HG03571 (cell line): ENCODE results near the gene NOL7.

ENCODE experiments used
- ATAC-seq: cut with Tn5 transposase; IDR thresholded peaks from one replicate; pipeline ENCODE4 v1.9.1; 2021; ENCODE audit not compliant: unreplicated experiment

NOL7 gene

GRCh38 chr6:13614926-13615791 is at the start of gene NOL7:
Gene NOL7 (plus strand): TSS chr6:13615335. CDS start chr6:13615359, 24 bp downstream.
- peak; percentile 90 for ATAC-seq

DNA sequence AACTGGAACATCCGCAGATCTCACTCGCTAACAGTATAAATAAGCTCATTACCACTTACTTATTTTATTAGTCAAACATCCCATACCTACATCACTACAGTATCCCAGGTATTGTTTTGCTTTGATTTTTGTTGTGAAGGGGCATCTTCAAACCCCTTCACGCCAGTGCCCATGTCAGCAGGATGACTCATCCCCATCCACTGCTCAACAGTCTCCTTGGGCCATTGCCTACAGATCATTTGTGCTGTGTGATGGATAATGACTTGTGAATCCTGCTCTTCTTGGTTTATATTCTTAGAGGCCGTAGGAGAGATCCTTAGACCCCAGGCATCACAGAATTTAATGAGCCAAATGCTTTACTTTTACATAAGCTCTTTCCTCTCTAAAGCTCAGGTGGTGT is 49.2 kb upstream of the NOL7 start:
- no peak for ATAC-seq

DNA sequence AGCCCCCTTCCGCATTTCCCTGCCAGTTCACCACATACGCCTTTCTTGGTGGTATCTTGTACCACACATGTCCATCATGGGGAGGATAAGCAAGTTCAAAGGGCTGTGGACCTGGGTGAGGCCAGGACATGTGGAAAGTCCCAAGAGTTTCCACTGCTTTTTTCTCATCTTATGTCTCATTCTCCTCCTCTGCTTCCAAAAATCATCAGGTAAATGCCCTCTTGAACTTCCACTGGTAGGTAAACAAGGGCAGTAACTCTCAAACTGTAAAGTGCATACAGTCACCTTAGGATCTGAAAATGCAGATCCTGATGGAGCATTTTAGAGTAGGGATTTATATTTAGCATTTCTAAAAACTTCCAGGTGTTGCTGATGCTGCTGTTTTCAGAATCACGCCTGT is 48.6 kb upstream of the NOL7 start:
- no peak for ATAC-seq

DNA sequence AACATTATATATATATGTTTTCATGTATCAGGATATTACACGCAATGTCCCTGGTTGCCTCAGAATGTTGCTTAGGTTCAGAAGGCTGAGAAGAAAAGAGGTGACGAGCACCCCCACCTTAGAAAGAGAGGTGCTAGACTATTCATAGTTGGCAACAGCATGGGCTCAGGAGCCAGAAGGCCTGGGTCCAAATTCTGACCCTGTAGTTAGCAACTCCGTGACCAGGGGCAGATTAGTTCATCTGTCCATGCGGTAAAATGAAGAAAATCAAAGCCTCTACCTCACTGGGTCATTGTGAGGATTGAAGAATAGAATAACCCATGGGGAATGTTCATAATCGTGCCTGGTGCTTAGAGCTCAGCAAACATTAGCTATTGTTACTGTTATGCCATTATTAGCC is 46.2 kb upstream of the NOL7 start:
- ATAC-seq = no peak

DNA sequence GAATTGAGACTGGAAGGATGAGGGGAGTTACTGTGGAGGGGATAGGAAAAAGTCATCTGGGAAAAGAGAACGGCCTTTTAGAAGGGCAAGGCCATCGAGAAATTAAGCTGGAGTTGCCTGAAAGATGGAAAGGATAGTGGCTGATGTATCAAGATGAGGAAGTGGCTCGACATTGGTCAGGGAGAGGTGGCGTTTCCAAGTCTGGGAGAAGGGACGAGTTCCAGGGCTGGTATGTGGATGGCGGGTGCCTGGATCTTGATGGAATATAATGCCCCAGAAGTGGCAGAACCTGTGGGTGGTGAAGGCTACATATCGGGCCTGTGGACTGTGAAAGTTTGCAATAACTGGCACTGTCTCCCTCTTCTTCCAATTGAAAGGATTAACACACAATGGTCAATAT is 42.9 kb upstream of the NOL7 start:
- no peak for ATAC-seq

- ATAC-seq = no peak
Measured at GRCh38 chr6:13572951-13573654, 42.0 kb upstream of the NOL7 start.

DNA sequence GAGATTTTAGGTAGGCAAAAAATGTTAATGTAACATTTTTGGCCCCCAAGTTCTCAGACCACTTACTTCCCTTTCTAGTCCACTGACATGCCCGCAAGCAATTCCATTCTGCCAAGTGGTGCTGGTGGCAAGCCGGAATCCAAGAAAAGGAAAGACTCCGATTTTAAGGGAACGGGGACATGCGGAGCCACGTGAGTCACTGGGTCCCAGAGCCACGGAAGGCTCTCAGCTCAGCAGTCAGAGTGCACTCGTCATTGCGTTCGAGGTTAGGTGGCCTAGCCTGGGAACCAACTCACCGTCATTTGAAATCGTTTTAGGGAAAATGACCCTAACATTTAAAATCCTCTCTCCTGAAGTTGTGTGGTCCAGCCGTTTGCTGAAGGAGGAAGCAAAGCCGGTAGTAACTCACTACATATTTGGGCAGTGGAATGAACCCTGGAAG is 41.4 kb upstream of the NOL7 start:
- ATAC-seq = no peak

- peak; percentile 76 for ATAC-seq
Measured at GRCh38 chr6:13574149-13574570, 41.0 kb upstream of the NOL7 start.

DNA sequence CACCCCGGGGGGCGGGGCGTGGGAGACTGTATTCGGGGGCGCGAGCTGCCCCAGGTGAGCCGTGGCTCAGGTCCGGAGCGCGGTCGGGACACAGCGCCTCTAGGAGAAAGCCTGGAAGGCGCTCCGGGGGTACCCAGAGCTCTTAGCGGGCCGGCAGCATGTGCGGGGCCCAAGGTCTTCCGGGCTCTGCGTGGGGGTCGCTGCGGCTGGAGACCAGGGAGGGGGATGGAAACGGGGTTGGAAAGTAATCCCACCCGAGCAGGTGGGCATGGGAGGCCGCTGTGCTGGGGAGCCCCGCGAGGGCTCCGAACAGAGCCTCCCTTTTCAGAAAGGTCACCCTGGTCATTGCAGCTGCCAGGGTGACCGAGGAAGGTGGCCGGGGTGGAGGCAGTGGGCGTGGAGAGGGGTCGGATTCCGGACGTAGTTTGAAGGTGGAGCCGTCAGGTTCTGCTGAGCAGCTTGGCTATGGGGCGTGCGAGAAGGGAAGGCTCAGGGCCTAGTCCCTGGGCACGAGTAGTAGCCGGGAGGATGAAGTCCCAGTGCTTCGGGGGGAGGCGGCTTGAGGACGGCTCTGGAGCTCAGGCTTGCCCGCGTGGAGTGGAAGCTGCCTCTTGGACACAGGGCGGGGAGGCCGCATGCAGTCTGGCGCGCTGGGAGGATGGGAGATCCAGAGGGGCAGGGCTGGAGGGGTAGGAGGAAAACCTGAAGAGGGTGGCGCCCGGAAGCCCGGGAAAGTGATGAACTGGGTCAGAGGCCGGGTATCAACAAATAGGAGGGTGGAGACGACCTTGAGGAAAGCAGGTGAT is 40.4 kb upstream of the NOL7 start, which contains the start of gene SIRT5:
TSS of gene SIRT5 (plus strand) at position 31 of the 806 bp plus-strand sequence. CDS start 9,510 bp downstream, outside the sequence.
- ATAC-seq = peak; percentile 68

GRCh38 chr6:13575377-13575775 is 39.8 kb upstream of the NOL7 start:
- ATAC-seq = no peak

GRCh38 chr6:13576017-13576416 is 39.1 kb upstream of the NOL7 start:
- no peak for ATAC-seq

GRCh38 chr6:13577926-13578325 is 37.2 kb upstream of the NOL7 start:
- ATAC-seq = no peak

- ATAC-seq = no peak
Measured at GRCh38 chr6:13579911-13580310, 35.2 kb upstream of the NOL7 start.

- no peak for ATAC-seq
Measured at GRCh38 chr6:13581700-13582229, 33.4 kb upstream of the NOL7 start.

- ATAC-seq = no peak
Measured at GRCh38 chr6:13586603-13587542, 28.3 kb upstream of the NOL7 start.

DNA sequence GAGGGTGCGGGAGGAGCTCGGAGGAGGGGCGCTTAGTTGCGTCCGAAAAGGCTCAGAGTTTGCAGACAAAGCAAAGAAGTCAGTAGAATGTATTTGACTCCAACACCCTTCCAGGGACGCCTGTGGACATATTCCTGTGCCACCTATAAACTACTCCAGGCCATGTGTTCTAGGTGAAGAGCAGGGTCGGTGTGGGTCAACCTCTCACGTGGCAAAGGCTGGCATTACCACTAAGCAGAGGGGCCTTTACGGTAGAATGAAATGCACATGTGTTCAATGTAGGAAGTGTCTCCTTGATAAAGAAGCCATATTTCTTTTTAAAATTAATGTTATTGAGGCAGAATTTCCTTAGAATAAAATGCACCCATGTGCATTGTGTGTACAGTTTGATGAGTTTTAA is 25.3 kb upstream of the NOL7 start:
- no peak for ATAC-seq

GRCh38 chr6:13590574-13591153 is 24.5 kb upstream of the NOL7 start:
- ATAC-seq = no peak

DNA sequence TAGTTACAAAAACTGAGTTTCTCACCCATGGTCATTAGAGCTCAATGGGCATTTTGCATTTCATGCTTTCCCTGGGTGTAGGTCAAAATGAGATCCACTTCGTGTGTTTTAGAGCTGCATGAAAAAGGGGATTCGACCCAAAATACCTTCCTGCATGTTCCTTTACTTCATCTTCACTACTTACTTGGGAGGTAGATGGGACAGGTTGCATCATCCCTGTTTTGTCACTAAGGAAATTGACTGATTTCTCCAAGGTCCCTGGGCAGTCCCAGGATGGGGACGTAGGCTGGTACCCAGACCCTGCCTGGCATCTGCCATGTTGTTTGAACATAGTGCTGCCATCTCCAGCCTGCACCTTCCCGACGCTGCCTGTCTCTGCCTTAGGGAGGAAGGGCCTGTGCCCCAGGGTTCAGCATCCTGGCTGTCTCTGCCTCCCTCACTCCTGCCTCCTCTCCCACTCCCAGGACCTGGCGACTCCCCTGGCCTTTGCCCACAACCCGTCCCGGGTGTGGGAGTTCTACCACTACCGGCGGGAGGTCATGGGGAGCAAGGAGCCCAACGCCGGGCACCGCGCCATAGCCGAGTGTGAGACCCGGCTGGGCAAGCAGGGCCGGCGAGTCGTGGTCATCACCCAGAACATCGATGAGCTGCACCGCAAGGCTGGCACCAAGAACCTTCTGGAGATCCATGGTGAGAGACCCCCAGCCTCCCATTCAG is 23.8 kb upstream of the NOL7 start:
- no peak for ATAC-seq

DNA sequence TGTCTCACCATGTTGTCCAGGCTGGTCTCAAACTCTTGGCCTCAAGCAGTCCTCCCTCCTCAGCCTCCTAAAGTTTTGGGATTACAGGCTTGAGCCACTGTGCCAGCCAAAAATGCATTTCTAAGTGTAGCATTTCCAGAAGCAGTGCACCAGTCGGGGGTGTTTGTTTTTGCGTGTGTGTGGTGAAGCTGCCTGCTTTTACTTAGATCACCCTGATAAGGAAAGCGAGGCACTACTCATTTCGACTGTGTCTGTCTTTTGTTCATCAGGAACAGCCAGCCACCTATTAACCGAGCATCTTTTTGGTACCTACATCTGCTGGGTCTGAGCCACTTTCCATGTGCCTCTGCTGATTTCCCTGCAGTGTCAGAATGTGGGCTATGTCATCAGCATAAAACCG is 22.0 kb upstream of the NOL7 start:
- ATAC-seq = no peak
